ENCODE data around the gene SLC7A8.

- TF ChIP-seq CTCF (IDR thresholded peaks at IDR 0.05) (no peak), POLR2A (IDR thresholded peaks at IDR 0.05) (no peak)
Observed at GRCh38 chr14:23139874-23140273, 43.6 kb downstream of the SLC7A8 start.

Data from thyroid gland (tissue), 4 donors.